Trophoblast cell (in vitro differentiated cells and primary cell): ENCODE data around the gene PTPRN2.

Experiments used
- DNase-seq, 2 donors: peaks; one replicate each; pipeline ENCODE4 v3.0.0-alpha.2; 2016
- H2AFZ ChIP-seq: 2 replicates; pipeline ENCODE4 v1.6.1; 2013; ENCODE audit warnings: low read length, moderate library complexity, mild to moderate bottlenecking; ENCODE audit not compliant: insufficient read depth, poor library complexity
- H2AK5ac ChIP-seq: 2 replicates; pipeline ENCODE4 v1.6.1; 2013; ENCODE audit warnings: mild to moderate bottlenecking, low read length
- H2BK120ac ChIP-seq: 2 replicates; pipeline ENCODE4 v1.6.1; 2013; ENCODE audit warnings: low read length, mild to moderate bottlenecking, moderate library complexity; ENCODE audit not compliant: insufficient read depth, poor library complexity
- H2BK12ac ChIP-seq: 2 replicates; pipeline ENCODE4 v1.6.1; 2013; ENCODE audit warnings: mild to moderate bottlenecking, low read length, moderate library complexity
- H2BK5ac ChIP-seq: 2 replicates; pipeline ENCODE4 v1.6.1; 2013; ENCODE audit warnings: low read length, low read depth, moderate library complexity, mild to moderate bottlenecking; ENCODE audit not compliant: poor library complexity
- H3K14ac ChIP-seq: 2 replicates; pipeline ENCODE4 v1.6.1; 2013; ENCODE audit warnings: mild to moderate bottlenecking, low read length
- H3K18ac ChIP-seq: 2 replicates; pipeline ENCODE4 v1.6.1; 2013; ENCODE audit warnings: mild to moderate bottlenecking, low read length
- H3K23ac ChIP-seq: 2 replicates; pipeline ENCODE4 v1.6.1; 2013; ENCODE audit warnings: low read length
- H3K27ac ChIP-seq: 2 replicates; pipeline ENCODE4 v1.5.1; 2013; ENCODE audit warnings: low read depth, mild to moderate bottlenecking, inconsistent platforms, low read length, moderate library complexity
- H3K27me3 ChIP-seq: 2 replicates; pipeline ENCODE4 v1.6.1; 2013; ENCODE audit warnings: inconsistent platforms, mild to moderate bottlenecking, low read length, moderate library complexity; ENCODE audit not compliant: insufficient read depth
- H3K36me3 ChIP-seq, 2 experiments: 1 replicate in 1 of 2; 2 replicates in 1 of 2; pipeline ENCODE4 v1.6.1; 2013; ENCODE audit warnings: low read length in 2 of 2, mild to moderate bottlenecking in 2 of 2, moderate library complexity in 1 of 2; ENCODE audit not compliant: insufficient read depth in 2 of 2, control insufficient read depth in 1 of 2
- H3K4ac ChIP-seq: 2 replicates; pipeline ENCODE4 v1.6.1; 2013; ENCODE audit warnings: low read depth, mild to moderate bottlenecking, low read length, moderate library complexity
- H3K4me1 ChIP-seq, 2 experiments: 1 replicate in 1 of 2; 2 replicates in 1 of 2; pipeline ENCODE4 v1.6.1; 2013; ENCODE audit warnings: low read length in 2 of 2, mild to moderate bottlenecking in 2 of 2, moderate library complexity in 1 of 2; ENCODE audit not compliant: insufficient read depth in 2 of 2, control insufficient read depth in 1 of 2
- H3K4me2 ChIP-seq: 2 replicates; pipeline ENCODE4 v1.6.1; 2013; ENCODE audit warnings: inconsistent platforms, mild to moderate bottlenecking, low read length, moderate library complexity
- H3K4me3 ChIP-seq: 2 replicates; pipeline ENCODE4 v1.5.1; 2013; ENCODE audit warnings: mild to moderate bottlenecking, low read depth, low read length, inconsistent platforms
- H3K79me1 ChIP-seq: one replicate; pipeline ENCODE4 v1.6.1; 2013; ENCODE audit warnings: low read length
- H3K79me2 ChIP-seq: 2 replicates; pipeline ENCODE4 v1.6.1; 2013; ENCODE audit warnings: low read length, mild to moderate bottlenecking; ENCODE audit not compliant: control insufficient read depth, insufficient read depth, poor library complexity
- H3K9ac ChIP-seq: 2 replicates; pipeline ENCODE4 v1.6.1; 2013; ENCODE audit warnings: mild to moderate bottlenecking, low read length
- H3K9me3 ChIP-seq: 2 replicates; pipeline ENCODE4 v1.6.1; 2013; ENCODE audit warnings: low read depth, mild to moderate bottlenecking, control low read depth, inconsistent platforms, low read length; ENCODE audit not compliant: insufficient read depth
- H4K12ac ChIP-seq: 2 replicates; pipeline ENCODE4 v1.6.1; 2013; ENCODE audit warnings: low read depth, mild to moderate bottlenecking, low read length, moderate library complexity
- H4K8ac ChIP-seq: 2 replicates; pipeline ENCODE4 v1.6.1; 2013; ENCODE audit warnings: low read depth, mild to moderate bottlenecking, low read length, moderate library complexity
- H4K91ac ChIP-seq: one replicate; pipeline ENCODE4 v1.6.1; 2013; ENCODE audit warnings: low read depth, mild to moderate bottlenecking, low read length, moderate library complexity
- WGBS: extraction: QIAGEN DNeasy Blood & Tissue Kit; methylation state at CpG from one replicate; pipeline ENCODE4 v1.1.7; 2013; ENCODE audit warnings: missing lambda C conversion rate; ENCODE audit not compliant: insufficient read length, insufficient coverage; ENCODE audit errors: extremely low coverage; 5-methylcytosine and 5-hydroxymethylcytosine counted together

The PTPRN2 gene

GRCh38 chr7:157863176-157863575, 724.4 kb downstream of the PTPRN2 start:
- no peak overlapping the region for H3K14ac ChIP-seq
- no peak overlapping the region for H3K27ac ChIP-seq
- no peak overlapping the region for H3K4me2 ChIP-seq
- no peaks in the 10 kb centered on the region for H3K79me2 ChIP-seq
- no peaks in the 10 kb centered on the region for H3K4me1 ChIP-seq
- no peak overlapping the region for H3K4ac ChIP-seq
- H4K12ac ChIP-seq: no peak overlapping the region
- no peaks in the 10 kb centered on the region for H3K36me3 ChIP-seq
- DNase-seq: no peak
- no peak overlapping the region for H3K4me3 ChIP-seq
- H2BK120ac ChIP-seq: no peak overlapping the region
- WGBS: no CpG with 5 or more reads among the region's 12 CpGs
- H3K9ac ChIP-seq: no peak overlapping the region
- no peaks in the 10 kb centered on the region for H3K79me1 ChIP-seq
- no peak overlapping the region for H2AK5ac ChIP-seq
- H3K23ac ChIP-seq: no peak overlapping the region
- H3K18ac ChIP-seq: no peak overlapping the region
- H3K27me3 ChIP-seq: no peaks in the 10 kb centered on the region
- H2BK12ac ChIP-seq: no peak overlapping the region
- no peak overlapping the region for H2AFZ ChIP-seq
- H2BK5ac ChIP-seq: no peak overlapping the region
- peaks cover 13% of the 10 kb centered on the region for H3K9me3 ChIP-seq
- no peak overlapping the region for H4K8ac ChIP-seq
- no peak overlapping the region for H4K91ac ChIP-seq

GRCh38 chr7:157862731-157863130, 724.9 kb downstream of the PTPRN2 start:
- Histone ChIP-seq H3K27me3 (no peaks in the 10 kb centered on the region), H4K91ac (no peak overlapping the region), H4K12ac (no peak overlapping the region), H2AFZ (no peak overlapping the region), H2BK12ac (no peak overlapping the region), H3K4me3 (no peak overlapping the region), H3K9me3 (peaks cover 8% of the 10 kb centered on the region), H3K79me2 (no peaks in the 10 kb centered on the region), H3K79me1 (no peaks in the 10 kb centered on the region), H2BK5ac (no peak overlapping the region), H3K14ac (no peak overlapping the region), H3K36me3 (no peaks in the 10 kb centered on the region), H3K18ac (no peak overlapping the region), H4K8ac (no peak overlapping the region), H3K27ac (no peak overlapping the region), H3K9ac (no peak overlapping the region), H2AK5ac (no peak overlapping the region), H3K4ac (no peak overlapping the region), H3K4me1 (no peaks in the 10 kb centered on the region), H2BK120ac (no peak overlapping the region), H3K4me2 (no peak overlapping the region), H3K23ac (no peak overlapping the region)
- DNase-seq: no peak
- WGBS: no CpG with 5 or more reads among the region's 25 CpGs

- Histone ChIP-seq H3K79me1 (no peaks in the 10 kb centered on the region), H3K4me1 (no peaks in the 10 kb centered on the region), H3K18ac (no peak overlapping the region), H3K4me3 (no peak overlapping the region), H2BK12ac (no peak overlapping the region), H4K8ac (no peak overlapping the region), H3K27me3 (no peaks in the 10 kb centered on the region), H3K27ac (no peak overlapping the region), H3K4me2 (no peak overlapping the region), H3K79me2 (no peaks in the 10 kb centered on the region), H2BK120ac (no peak overlapping the region), H3K9me3 (peaks cover 7% of the 10 kb centered on the region), H4K91ac (no peak overlapping the region), H2BK5ac (no peak overlapping the region), H2AK5ac (no peak overlapping the region), H3K9ac (no peak overlapping the region), H3K14ac (no peak overlapping the region), H3K36me3 (no peaks in the 10 kb centered on the region), H3K23ac (no peak overlapping the region), H3K4ac (no peak overlapping the region), H4K12ac (no peak overlapping the region), H2AFZ (no peak overlapping the region)
- DNase-seq: no peak
- whole genome bisulfite sequencing: no CpG with 5 or more reads among the region's 17 CpGs
Measured at GRCh38 chr7:157861551-157861950, 726.1 kb downstream of the PTPRN2 start.

GRCh38 chr7:157861031-157861491, 726.6 kb downstream of the PTPRN2 start:
- H3K36me3 ChIP-seq: no peaks in the 10 kb centered on the region
- no peak overlapping the region for H4K91ac ChIP-seq
- no peak overlapping the region for H3K4ac ChIP-seq
- H4K8ac ChIP-seq: no peak overlapping the region
- no peak overlapping the region for H3K9ac ChIP-seq
- no peak overlapping the region for H3K18ac ChIP-seq
- H3K9me3 ChIP-seq: peaks cover 4% of the 10 kb centered on the region
- H3K14ac ChIP-seq: no peak overlapping the region
- DNase-seq: no peak
- H3K79me2 ChIP-seq: no peaks in the 10 kb centered on the region
- no peak overlapping the region for H3K4me2 ChIP-seq
- H2BK12ac ChIP-seq: no peak overlapping the region
- no peaks in the 10 kb centered on the region for H3K4me1 ChIP-seq
- no peaks in the 10 kb centered on the region for H3K27me3 ChIP-seq
- no peak overlapping the region for H3K4me3 ChIP-seq
- no peak overlapping the region for H2AK5ac ChIP-seq
- H3K79me1 ChIP-seq: no peaks in the 10 kb centered on the region
- no peak overlapping the region for H4K12ac ChIP-seq
- no CpG with 5 or more reads among the region's 21 CpGs for WGBS
- no peak overlapping the region for H2BK120ac ChIP-seq
- no peak overlapping the region for H3K23ac ChIP-seq
- H2BK5ac ChIP-seq: no peak overlapping the region
- H2AFZ ChIP-seq: no peak overlapping the region
- H3K27ac ChIP-seq: no peak overlapping the region
